Stimulated activated CD4-positive, alpha-beta T cell treated with anti-CD3 and anti-CD28 coated beads, Interleukin-1b, Interleukin-23, amount 100 ng/mL, for 1 hour (primary cell): Measurements from ENCODE around the gene CDK14.

Experiments used
- DNase-seq, 2 donors: peaks; one replicate each; pipeline ENCODE4 v3.0.0-alpha.2; 2020; ENCODE audit warnings: low read depth in 2 of 2

CDK14 gene

GRCh38 chr7:91047636-91048035 lies 451.5 kb downstream of the CDK14 start:
- DNase-seq: no peak

- no peak for DNase-seq
Observed at GRCh38 chr7:91050677-91051076, 454.6 kb downstream of the CDK14 start.

GRCh38 chr7:91051966-91052365 lies 455.8 kb downstream of the CDK14 start:
- no peak for DNase-seq

DNA sequence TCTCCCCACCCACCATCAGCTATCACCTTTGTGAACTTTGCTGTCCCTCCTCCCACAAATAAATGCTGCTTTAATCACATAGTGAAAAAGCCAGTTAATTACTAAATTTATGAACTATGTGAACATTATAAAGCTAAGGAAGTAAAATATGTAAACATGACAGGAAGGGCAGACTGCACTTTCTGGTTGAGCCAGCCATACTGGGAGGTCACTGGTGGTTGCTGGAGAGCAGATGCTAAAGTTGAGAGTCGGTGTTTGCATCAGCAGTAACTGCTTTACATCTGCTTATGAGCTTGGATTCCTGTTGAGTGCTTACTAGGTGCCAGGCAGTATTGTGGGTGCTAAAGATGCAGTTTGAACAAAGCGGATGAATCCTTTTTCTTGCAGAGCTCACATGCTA lies 458.3 kb downstream of the CDK14 start:
- no peak for DNase-seq

DNA sequence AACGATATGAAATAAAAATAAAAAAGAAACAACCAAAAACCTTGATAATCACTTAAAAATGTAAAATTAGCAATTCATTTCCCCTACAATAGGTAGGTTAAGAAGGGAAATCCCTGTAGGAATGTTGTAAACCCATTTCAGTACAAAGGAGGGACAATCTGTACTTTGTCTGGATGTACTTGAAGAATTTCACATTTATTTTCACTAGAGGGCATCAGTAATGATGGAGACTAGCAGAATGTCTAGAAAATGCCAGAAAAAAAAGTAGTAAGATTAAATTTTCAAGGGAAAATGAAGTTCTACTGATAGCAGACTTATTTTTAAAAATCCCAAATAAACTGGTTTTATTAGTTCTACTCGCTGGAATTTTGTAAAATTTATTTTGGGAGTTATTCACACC lies 459.1 kb downstream of the CDK14 start:
- DNase-seq: no peak

- DNase-seq: no peak
Observed at GRCh38 chr7:91062713-91063112, 466.6 kb downstream of the CDK14 start.

GRCh38 chr7:91064052-91064451 lies 467.9 kb downstream of the CDK14 start:
- no peak for DNase-seq

DNA sequence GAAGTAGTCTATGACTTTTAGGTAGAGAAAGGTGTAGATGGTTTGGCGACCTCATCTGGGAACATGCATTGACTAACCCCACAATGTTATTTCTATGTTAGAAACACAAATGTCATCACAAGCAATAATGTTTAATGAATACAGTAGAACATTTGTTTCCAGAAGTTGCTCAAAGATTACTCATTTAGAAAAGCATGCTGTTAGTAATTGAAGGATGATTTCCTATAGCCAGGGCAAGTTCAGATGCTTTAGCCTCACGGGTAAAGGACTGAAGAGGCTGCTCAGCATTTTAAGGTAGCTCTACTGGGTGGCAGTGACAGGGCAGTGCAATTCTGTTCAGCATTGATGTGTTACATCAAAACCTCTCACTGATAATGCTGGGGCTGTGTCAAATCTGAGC lies 468.8 kb downstream of the CDK14 start:
- DNase-seq: no peak

DNA sequence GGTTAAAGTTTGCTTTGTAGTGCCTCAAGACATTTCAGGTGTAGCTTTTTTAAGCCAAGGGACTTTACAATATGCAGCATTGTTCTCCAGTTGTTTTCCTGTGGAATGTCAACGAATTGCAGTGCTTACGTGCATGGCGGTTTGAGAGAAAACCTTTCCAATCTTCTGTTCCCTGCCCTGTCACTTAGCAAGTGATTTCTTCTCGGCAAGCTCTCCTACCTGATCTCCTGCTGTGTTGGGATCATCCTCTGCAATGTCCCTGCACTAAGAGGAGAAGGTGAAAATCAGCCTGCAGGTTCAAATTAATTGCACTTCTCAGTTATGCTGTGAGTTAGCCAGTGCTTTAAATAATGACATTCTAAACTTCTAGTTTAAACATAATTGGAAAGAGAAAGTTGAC lies 470.5 kb downstream of the CDK14 start:
- no peak for DNase-seq

- no peak for DNase-seq
Observed at GRCh38 chr7:91067242-91067641, 471.1 kb downstream of the CDK14 start.

- no peak for DNase-seq
Observed at GRCh38 chr7:91068136-91068795, 472.1 kb downstream of the CDK14 start.

DNA sequence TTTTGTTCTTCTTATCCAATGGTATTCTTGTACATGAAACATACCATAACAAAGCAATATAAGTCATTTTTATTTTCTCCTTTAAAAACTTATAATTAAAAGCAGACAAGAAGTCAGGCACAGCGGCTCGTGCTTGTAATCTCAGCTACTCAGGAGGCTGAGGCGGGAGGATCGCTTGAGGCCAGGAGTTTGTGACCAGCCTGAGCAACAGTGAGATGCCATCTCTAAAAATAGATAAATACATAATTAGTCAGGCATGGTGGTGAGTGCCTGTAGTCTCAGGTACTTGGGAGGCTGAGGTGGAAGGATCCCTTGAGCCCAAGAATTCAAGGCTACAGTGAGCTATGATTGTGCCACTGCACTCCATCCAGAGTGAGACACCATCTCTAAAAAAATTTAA lies 473.0 kb downstream of the CDK14 start:
- no peak for DNase-seq

- DNase-seq: no peak
Observed at GRCh38 chr7:91079487-91079886, 483.4 kb downstream of the CDK14 start.

- DNase-seq: no peak
Observed at GRCh38 chr7:91080351-91080750, 484.2 kb downstream of the CDK14 start.

GRCh38 chr7:91082038-91082437 lies 485.9 kb downstream of the CDK14 start:
- no peak for DNase-seq

- no peak for DNase-seq
Observed at GRCh38 chr7:91082852-91083495, 486.9 kb downstream of the CDK14 start.

DNA sequence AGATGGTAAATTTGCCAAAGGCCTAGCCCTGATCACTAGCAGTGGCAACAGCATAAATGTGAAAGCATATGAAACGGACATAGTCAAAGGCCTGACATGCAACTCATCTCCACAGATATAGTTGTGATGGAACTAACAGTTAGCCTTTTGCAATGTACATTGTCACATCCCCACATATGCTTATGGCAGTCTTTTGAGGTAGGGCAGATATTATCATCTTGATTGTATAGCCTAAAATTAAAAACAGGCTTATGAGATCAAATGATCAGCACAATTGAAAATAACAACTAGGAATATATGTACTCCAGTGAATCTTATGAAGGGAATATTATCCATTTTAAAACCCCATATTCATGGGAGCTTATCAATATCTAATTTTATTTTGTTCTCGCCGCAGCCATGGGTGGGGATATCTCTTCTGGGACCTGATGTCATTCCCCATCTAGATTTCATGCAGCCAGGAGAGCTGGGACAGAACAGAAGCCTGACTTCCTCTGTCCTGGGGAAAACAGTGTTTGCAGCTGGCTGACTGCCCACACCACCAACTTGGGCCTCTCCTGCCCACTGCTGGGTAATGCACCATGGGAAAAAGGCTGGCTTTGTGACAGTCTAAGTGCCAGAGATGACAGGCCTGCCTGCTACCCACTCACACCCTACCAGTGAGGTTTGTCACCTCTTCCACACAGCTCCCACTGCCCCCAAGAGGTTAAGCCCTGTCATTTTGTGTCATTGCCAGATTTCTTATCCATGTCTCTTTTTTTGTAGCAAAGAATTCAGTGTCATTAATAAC lies 487.9 kb downstream of the CDK14 start:
- DNase-seq: no peak

DNA sequence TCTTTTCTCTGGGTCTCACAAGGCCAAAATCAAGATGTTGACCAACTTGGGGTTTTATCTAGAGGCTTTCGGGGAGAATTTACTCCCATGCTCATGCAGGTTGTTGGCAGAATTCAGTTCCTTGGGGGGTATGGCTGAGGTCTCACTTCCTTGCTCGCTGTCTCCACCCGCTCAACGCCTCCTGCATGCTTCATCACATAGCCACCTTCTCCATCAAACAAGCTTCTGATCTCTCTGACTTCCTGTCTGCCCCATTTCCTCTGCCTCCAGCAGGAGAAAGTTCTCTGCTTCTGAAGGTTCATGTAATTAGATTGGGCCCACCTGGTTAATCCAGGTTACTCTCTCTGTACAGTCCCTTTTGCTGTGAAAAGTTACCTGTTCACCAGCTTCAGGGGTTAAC lies 489.1 kb downstream of the CDK14 start:
- DNase-seq: no peak

DNA sequence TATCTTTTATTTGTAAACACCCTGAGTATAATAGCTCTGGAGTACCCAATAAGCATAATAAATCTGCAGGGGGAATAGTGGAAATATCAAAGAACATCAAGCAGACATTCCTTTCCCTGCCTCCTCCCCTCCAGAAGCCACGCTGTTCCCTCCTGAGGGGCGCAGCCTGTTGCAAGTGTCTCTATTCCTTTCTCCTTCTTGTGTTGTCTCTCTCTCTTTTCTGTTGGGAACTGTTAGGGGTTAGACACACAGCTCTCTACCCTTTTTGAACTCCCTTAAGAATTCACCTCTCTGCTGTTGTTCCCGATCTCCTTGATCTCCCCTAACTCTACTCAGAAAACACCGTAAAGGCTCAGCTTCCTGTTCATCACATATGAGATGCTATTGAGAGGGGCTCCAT lies 490.1 kb downstream of the CDK14 start:
- no peak for DNase-seq

DNA sequence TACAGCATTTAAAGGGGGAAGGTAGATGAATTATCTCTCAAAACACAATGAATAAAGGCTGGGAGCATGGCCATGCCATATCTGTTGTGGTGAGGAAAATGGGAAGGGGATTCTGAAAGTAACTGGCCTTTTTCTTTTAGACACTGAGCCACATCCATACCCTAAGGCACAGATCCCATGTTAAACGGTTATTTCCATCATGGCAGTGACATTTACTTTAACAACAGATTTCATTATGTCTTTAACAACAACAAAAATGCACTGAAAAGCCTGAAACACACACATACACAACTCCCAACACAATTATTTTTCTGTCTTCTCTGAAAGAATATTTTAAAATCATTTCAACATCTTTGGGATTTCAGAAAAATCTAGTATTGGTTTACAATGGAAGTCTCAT lies 492.0 kb downstream of the CDK14 start:
- DNase-seq: no peak

DNA sequence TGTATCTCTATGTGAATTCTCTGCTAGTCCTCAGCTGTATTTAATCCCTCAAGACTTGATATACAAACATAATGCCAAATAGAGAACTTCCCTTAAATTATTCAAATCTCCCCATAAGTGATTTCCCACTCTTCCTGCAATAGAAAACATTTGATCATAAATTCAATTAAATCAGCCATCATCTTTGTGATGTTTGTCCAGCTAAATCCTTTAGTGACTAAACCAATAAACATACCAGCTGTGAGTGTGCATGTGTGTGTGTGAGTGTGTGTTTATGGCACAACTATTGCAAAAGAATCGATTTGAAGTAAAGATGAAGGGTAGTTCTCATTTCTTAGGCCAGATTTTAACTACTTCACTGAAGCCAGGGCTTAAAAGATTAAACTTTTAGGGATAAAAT lies 492.6 kb downstream of the CDK14 start:
- no peak for DNase-seq

DNA sequence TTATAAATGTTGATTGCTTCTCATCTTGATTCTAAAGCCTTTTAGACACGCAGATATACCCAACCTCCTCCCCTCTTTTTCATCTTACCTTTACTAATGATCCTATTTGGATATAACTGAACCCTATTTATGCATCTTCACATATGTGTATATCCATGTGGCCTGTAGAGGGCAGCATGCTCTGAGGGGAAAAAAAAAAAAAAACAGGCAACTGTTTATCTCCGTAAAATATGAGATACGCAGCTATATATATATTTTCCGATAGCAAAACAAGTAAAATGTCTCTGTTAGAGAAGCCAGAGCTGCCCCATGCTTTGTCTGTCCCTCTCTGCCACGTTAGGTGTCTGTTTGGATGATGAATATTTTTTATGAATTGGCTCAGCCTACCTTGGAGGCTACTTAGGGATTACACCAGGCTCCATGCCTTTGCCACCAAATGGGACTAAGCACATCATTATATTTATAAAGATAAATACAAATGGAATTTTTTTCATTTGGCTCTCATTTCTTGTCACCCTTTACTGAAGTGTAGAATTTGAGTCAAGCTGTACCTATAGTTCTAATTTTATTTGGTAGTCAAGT lies 493.4 kb downstream of the CDK14 start:
- no peak for DNase-seq

GRCh38 chr7:91090684-91091083 lies 494.6 kb downstream of the CDK14 start:
- no peak for DNase-seq
